GM12801 (cell line): ENCODE results near the gene CCNG2.

ENCODE experiments used
- TF ChIP-seq, protein P1 (sequence below): IDR thresholded peaks from one replicate; pipeline ENCODE4 v1.5.1; 2011; ENCODE audit warnings: control low read depth; ENCODE audit not compliant: insufficient read length; ENCODE audit errors: extremely low read depth

CCNG2 gene

DNA sequence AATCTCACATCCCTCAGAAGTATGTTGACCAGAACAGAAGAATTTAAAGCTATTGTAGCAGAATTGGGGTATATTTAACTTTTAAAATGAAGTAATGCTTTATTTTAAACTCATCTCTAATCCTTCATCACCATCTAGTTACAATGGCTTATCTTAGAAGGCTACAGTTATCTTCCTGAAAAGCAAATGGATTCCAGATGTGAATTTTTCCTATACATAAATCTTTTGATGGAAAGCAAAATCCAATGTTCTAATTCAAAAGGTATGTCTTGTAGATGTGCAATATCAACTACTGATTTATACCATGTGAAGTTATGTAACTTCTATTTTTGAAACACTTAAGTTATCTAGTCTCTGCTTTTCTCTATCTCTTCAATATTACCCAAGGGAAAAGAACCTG is 47.6 kb downstream of the CCNG2 start:
- TF ChIP-seq, protein P1, sequence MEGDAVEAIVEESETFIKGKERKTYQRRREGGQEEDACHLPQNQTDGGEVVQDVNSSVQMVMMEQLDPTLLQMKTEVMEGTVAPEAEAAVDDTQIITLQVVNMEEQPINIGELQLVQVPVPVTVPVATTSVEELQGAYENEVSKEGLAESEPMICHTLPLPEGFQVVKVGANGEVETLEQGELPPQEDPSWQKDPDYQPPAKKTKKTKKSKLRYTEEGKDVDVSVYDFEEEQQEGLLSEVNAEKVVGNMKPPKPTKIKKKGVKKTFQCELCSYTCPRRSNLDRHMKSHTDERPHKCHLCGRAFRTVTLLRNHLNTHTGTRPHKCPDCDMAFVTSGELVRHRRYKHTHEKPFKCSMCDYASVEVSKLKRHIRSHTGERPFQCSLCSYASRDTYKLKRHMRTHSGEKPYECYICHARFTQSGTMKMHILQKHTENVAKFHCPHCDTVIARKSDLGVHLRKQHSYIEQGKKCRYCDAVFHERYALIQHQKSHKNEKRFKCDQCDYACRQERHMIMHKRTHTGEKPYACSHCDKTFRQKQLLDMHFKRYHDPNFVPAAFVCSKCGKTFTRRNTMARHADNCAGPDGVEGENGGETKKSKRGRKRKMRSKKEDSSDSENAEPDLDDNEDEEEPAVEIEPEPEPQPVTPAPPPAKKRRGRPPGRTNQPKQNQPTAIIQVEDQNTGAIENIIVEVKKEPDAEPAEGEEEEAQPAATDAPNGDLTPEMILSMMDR, result no peak

DNA sequence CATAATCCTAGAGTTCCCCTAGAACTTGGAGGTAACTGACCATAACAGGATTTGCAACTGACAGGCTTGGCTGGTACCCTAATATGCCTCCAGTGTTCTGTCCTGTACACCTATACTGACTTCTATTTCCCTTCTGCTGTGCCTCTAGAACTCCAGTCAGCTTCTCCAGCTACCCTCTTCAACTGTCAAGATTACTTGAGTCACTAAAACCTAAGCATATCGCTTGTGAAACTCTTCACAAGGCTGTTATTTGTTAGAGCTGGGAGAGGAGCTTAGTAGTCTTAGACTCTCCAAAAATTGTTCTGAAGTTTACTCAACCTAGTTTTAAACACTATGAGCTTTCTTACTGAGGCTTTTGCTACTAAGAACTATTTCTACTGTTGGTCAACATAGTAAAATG is 52.0 kb downstream of the CCNG2 start:
- TF ChIP-seq, protein P1, result no peak

DNA sequence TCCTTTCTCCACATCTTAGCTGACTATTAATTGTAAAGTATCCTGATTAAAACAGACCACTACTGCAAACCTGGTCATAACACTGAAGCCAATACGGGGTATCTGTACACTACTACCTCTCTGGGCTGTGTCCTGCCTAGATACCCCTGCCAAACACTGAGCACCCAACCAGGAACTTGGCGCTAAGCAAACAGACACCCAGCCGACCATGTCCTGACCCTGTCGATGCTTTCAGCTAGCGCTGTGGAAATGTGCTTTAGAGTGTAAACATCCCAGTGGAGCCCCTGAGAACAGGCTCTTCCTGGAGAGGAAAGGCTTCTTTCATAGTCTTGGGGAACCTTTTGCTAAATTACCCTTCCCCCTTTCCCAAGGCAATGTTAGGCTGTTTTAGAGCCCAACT is 52.9 kb downstream of the CCNG2 start:
- TF ChIP-seq, protein P1, result no peak

DNA sequence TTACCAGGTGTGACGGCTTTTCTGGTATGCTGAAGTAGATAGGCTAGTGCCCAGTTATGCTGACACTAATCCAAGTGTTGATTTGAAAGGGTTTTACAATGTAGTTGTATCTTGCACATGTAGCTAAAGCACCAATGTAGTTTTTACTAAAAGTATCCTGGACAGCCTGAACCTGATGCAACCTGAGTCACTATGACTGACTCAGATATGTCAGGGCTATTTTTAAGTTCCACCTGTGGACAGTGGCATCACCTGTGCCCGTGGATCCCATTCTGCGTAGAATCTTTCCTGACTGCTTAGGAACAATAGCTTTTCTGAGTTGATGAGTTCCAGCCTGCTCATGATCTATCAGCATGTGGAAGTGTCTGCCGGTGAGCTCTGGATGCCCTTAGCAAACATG is 58.1 kb downstream of the CCNG2 start:
- TF ChIP-seq, protein P1, result no peak

DNA sequence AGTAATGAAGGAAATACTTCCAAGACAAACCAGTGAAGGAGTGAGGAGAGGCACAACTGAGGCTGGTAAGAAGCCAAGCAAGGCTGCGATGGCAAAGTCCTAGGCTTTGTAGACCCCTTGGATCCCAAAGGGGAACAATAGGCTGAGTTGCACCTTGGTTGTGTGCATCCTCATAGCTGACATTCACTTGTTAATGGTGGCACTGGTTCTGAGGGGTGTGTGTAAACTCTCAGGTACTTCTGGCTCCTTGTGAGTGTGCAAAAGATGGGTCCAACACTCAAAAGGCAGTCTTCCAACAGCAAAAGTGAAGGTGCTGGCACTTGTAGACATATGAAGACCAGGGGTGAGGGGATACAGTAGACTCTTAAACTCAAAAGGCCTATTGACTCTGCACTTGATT is 60.5 kb downstream of the CCNG2 start:
- TF ChIP-seq, protein P1, result no peak

DNA sequence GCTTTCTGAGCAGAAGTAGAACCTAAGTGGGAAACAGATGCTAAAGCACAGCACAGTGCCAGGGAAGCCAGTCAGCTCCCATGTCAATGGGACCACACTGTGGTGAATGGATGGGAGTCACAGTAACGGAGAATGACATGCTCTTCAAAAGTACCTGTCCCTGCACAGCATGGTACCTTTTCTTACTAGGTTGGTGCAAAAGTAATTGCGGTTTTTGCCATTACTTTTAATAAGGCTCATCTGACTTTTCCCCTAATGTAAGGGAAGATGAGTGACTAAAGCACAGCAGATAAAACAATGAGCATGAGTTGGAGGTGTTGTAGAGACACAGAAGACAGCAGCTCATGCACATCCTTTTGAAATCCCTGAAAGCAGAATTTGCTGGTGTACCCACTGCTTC is 62.3 kb downstream of the CCNG2 start:
- TF ChIP-seq, protein P1, result no peak
